Vagina (tissue), 2 donors: ENCODE measurements around the gene SCARB1. TPM values are rescaled to one million over a fixed set of nuclear protein-coding genes. Genes with fewer than 3 reads are reported as not detected.

Source experiments
- DNase-seq, 2 donors: peaks; one replicate each; pipeline ENCODE4 v3.0.0-alpha.2; 2017; ENCODE audit errors: extremely low spot score in 2 of 2
- H3K27ac ChIP-seq: fragments of 200-600 bp; sonication (generic); one replicate; pipeline ENCODE4 v1.5.1; 2019
- H3K27me3 ChIP-seq: fragments of 200-600 bp; sonication (generic); one replicate; pipeline ENCODE4 v1.5.1; 2019
- H3K36me3 ChIP-seq, 2 donors: fragments of 200-600 bp; sonication (generic); one replicate each; pipeline ENCODE4 v1.5.1; 2017 to 2019
- H3K4me1 ChIP-seq: fragments of 200-600 bp; sonication (generic); one replicate; pipeline ENCODE4 v1.5.1; 2019
- H3K4me3 ChIP-seq, 2 donors: fragments of 200-600 bp; sonication (generic); 1 replicate in 1 of 2; 2 replicates in 1 of 2; pipeline ENCODE4 v1.5.1; 2016 to 2019
- H3K9me3 ChIP-seq: fragments of 200-600 bp; sonication (generic); one replicate; pipeline ENCODE4 v1.5.1; 2019
- CTCF ChIP-seq, 3 experiments: fragments of 450-650 bp in 2 of 3; fragments of 200-600 bp in 1 of 3; sonication (generic) in 1 of 3; IDR thresholded peaks; one replicate each; pipeline ENCODE4 v1.5.1; 2017 to 2019; ENCODE audit warnings: antibody characterized with exemption in 3 of 3, mild to moderate bottlenecking in 2 of 3, moderate library complexity in 2 of 3
- POLR2A ChIP-seq, 2 donors: fragments of 450-650 bp; IDR thresholded peaks; one replicate each; pipeline ENCODE4 v1.6.1; 2017; ENCODE audit warnings: antibody characterized with exemption in 2 of 2, mild to moderate bottlenecking in 2 of 2, moderate library complexity in 2 of 2
- POLR2AphosphoS5 ChIP-seq, 2 donors: sonication (generic); formaldehyde crosslinking; IDR thresholded peaks; one replicate each; pipeline ENCODE4 v1.9.0; 2017; ENCODE audit warnings: antibody characterized with exemption in 2 of 2, mild to moderate bottlenecking in 2 of 2, low read depth in 1 of 2; ENCODE audit not compliant: insufficient read depth in 1 of 2
- intact Hi-C: fragments of 100-400 bp; cut with DNase I; formaldehyde crosslinking; loops from one replicate; pipeline ENCODE4 v1.15.1; 2023
- total RNA-seq: library from RNA; depleted of rRNA; stranded (reverse); fragments of >200 nt; gene quantifications from one replicate; pipeline ENCODE4 v1.2.3, GENCODE V29; 2016

The SCARB1 gene
- total RNA-seq, 1 donor from 2014 or later: 20.6 TPM

GRCh38 chr12:124772289-124773170, 91.1 kb downstream of the SCARB1 start:
- Histone ChIP-seq H3K9me3 (no peaks in the 10 kb centered on the region), H3K27me3 (no peaks in the 10 kb centered on the region), H3K4me1 (peaks cover 28% of the 10 kb centered on the region), H3K27ac (no peak overlapping the region), H3K4me3 (no peak overlapping the region), H3K36me3 (no peaks in the 10 kb centered on the region)
- TF ChIP-seq POLR2AphosphoS5 (IDR thresholded peaks at IDR 0.05; ENCODE audit: insufficient read depth in 1 of 2, low read depth in 1 of 2) (no peak), CTCF (IDR thresholded peaks at IDR 0.05) (no peak), POLR2A (IDR thresholded peaks at IDR 0.05) (no peak)
- no peak for DNase-seq
- intact Hi-C loops: loop anchor here (5.0 kb wide), 1 partner anchor 735 kb away; no protein-coding TSS in a partner anchor

DNA sequence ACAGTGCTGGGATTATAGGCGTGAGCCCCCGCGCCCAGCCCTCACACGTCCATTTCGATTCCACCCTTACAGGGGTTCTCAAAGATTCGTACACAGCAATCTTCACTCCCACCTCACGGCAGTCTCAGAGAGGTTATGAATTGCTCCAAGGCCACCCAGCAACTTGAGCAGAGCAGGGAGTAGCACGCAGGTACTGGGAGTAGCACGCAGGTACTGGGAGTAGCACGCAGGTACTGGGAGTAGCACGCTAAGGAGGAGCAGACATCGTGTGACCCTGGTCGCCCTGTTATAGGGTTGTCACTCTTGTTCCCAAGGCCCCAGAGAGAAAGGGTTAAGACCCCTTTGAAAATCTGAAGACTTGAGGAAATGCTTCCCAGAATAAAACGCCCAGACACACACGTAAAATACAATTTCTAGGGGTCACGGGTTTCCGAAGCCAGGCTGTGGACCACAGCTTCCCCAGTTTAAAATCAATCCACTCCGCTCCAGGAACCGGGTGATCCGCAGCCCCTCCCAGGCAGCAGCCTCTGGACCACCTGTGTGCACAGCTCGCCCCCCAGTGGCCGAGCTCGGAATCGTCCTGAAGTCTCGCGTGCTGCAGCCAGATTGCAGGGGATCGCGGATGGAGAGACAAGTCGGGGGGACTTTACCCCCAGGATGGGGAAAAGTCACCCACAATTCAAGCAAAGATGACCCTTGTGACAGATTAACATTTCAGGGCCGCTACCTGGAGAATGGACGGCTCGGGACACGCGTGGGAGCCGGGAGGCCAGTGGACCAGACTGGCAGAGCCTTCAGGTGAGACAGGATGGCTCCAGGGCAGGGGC, 92.0 kb downstream of the SCARB1 start:
- no peaks in the 10 kb centered on the region for H3K36me3 ChIP-seq
- intact Hi-C loops: loop anchor here (5.0 kb wide), 1 partner anchor 734 kb away; no protein-coding TSS in a partner anchor
- peaks cover 35% of the 10 kb centered on the region for H3K4me1 ChIP-seq
- H3K27ac ChIP-seq: no peak overlapping the region
- no peak overlapping the region for H3K4me3 ChIP-seq
- no peaks in the 10 kb centered on the region for H3K27me3 ChIP-seq
- H3K9me3 ChIP-seq: no peaks in the 10 kb centered on the region
- TF ChIP-seq POLR2AphosphoS5 (IDR thresholded peaks at IDR 0.05; ENCODE audit: insufficient read depth in 1 of 2, low read depth in 1 of 2): peak in 1 of 2 donors; percentile 36
- no peak for TF ChIP-seq POLR2A (IDR thresholded peaks at IDR 0.05)
- TF ChIP-seq CTCF (IDR thresholded peaks at IDR 0.05): peak; percentile 78 to 97 (median 95)
- no peak for DNase-seq

GRCh38 chr12:124770728-124771127, 92.9 kb downstream of the SCARB1 start:
- Histone ChIP-seq H3K36me3 (no peaks in the 10 kb centered on the region), H3K4me3 (no peak overlapping the region), H3K4me1 (peaks cover 45% of the 10 kb centered on the region), H3K9me3 (no peaks in the 10 kb centered on the region), H3K27ac (no peak overlapping the region), H3K27me3 (no peaks in the 10 kb centered on the region)
- TF ChIP-seq POLR2A (IDR thresholded peaks at IDR 0.05): no peak
- TF ChIP-seq CTCF (IDR thresholded peaks at IDR 0.05): no peak
- TF ChIP-seq POLR2AphosphoS5 (IDR thresholded peaks at IDR 0.05; ENCODE audit: insufficient read depth in 1 of 2, low read depth in 1 of 2): no peak
- intact Hi-C loops: loop anchor here (5.0 kb wide), 1 partner anchor 733 kb away; no protein-coding TSS in a partner anchor
- DNase-seq: no peak

- H3K4me3 ChIP-seq: no peak overlapping the region
- no peak overlapping the region for H3K27ac ChIP-seq
- intact Hi-C loops: loop anchor here (5.0 to 10.0 kb wide), 5 partner anchors 55 to 733 kb away; partner anchors contain the start of gene NCOR2
- H3K36me3 ChIP-seq: no peaks in the 10 kb centered on the region
- no peak for TF ChIP-seq POLR2A (IDR thresholded peaks at IDR 0.05)
- TF ChIP-seq CTCF (IDR thresholded peaks at IDR 0.05): no peak
- TF ChIP-seq POLR2AphosphoS5 (IDR thresholded peaks at IDR 0.05; ENCODE audit: insufficient read depth in 1 of 2, low read depth in 1 of 2): no peak
- H3K9me3 ChIP-seq: no peaks in the 10 kb centered on the region
- H3K4me1 ChIP-seq: peaks cover 46% of the 10 kb centered on the region
- no peaks in the 10 kb centered on the region for H3K27me3 ChIP-seq
- DNase-seq: no peak
Observed at GRCh38 chr12:124769881-124770512, 93.7 kb downstream of the SCARB1 start.
